Central memory CD8-positive, alpha-beta T cell (primary cell): ENCODE data around the gene LRRC8E.
A peak's percentile ranks its signal among the peaks of the same experiment; 100 is the strongest.
"Not testable (repeated sequence)": the region's sequence is repeated elsewhere in the genome, so short reads cannot be mapped to it uniquely, and the experiment has no call there.

Experiments used
- ATAC-seq: fragments of 150-1000 bp; cut with Tn5 transposase; replicated peaks from 2 replicates; pipeline ENCODE4 v1.10.0; 2022; ENCODE audit warnings: mild to moderate bottlenecking, moderate FRiP score, moderate number of reproducible peaks; ENCODE audit not compliant: poor library complexity, severe bottlenecking; ENCODE audit errors: extremely low read depth
- DNase-seq, 2 donors: peaks; one replicate each; pipeline ENCODE4 v3.0.0; 2021; ENCODE audit warnings: low spot score in 2 of 2
- H3K27ac Mint-ChIP-seq: one replicate; pipeline ENCODE4 v1.8.0; 2022; ENCODE audit warnings: low read depth, mild to moderate bottlenecking, moderate library complexity, mixed read lengths
- H3K27me3 Mint-ChIP-seq: one replicate; pipeline ENCODE4 v1.8.0; 2022; ENCODE audit warnings: mixed read lengths
- H3K36me3 Mint-ChIP-seq: one replicate; pipeline ENCODE4 v1.8.0; 2022; ENCODE audit warnings: mild to moderate bottlenecking, moderate library complexity, mixed read lengths; ENCODE audit not compliant: insufficient read depth
- H3K4me1 Mint-ChIP-seq: one replicate; pipeline ENCODE4 v1.8.0; 2022; ENCODE audit warnings: mixed read lengths
- H3K4me3 Mint-ChIP-seq: one replicate; pipeline ENCODE4 v1.8.0; 2022; ENCODE audit warnings: mild to moderate bottlenecking, moderate library complexity, mixed read lengths
- H3K9me3 Mint-ChIP-seq: one replicate; pipeline ENCODE4 v1.8.0; 2022; ENCODE audit warnings: mixed read lengths

The LRRC8E gene

GRCh38 chr19:7912697-7913564 lies 24.6 kb downstream of the LRRC8E start:
- DNase-seq (no peak), ATAC-seq (no peak)
- Mint-ChIP-seq H3K27ac (peak overlapping the region; percentile 23), H3K9me3 (no peaks in the 10 kb centered on the region), H3K27me3 (peaks cover 12% of the 10 kb centered on the region), H3K36me3 (peaks cover 27% of the 10 kb centered on the region), H3K4me3 (no peak overlapping the region), H3K4me1 (peaks cover 15% of the 10 kb centered on the region)

DNA sequence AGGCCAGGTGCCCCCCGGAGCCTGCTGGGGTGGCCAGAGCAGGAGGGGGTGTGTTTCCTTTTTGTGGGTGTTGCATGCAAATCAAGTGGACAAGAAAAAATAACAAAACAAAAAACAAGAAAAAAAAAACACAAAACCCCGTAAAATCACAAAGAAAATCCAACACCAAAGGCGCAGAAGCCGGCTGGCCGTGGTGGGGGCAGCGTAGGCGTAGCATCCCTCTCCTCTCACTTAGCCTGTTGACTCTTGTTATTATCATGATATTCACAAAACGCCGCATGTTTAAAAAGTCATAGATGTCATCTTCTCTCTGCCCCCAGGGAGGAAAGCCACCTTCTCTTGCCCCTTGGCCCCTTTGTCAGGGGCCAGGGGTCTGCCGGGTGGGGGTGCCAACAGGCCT lies 25.3 kb downstream of the LRRC8E start:
- H3K9me3 Mint-ChIP-seq: no peaks in the 10 kb centered on the region
- H3K4me3 Mint-ChIP-seq: no peak overlapping the region
- H3K4me1 Mint-ChIP-seq: peaks cover 17% of the 10 kb centered on the region
- ATAC-seq: no peak
- peaks cover 25% of the 10 kb centered on the region for H3K36me3 Mint-ChIP-seq
- H3K27ac Mint-ChIP-seq: no peak overlapping the region
- H3K27me3 Mint-ChIP-seq: peaks cover 12% of the 10 kb centered on the region
- no peak for DNase-seq

DNA sequence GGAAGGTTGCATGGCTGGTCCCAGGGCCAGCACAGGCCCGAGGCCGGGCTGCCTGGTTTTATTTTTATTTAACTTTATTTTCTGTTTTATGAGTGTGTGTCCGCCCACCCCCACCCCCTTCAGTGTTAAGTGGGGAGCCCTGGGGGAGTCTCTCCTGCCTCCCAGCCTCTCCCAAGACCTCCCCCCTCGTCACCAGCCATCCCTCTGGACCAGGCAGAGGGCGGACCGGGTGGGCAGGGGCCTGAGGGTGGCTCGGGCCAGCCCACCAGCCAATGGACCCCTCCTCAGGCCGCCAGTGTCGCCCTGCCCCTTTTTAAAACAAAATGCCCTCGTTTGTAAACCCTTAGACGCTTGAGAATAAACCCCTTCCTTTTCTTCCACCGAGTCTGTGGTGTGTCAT lies 25.8 kb downstream of the LRRC8E start:
- ATAC-seq (no peak), DNase-seq (no peak)
- Mint-ChIP-seq H3K27ac (no peak overlapping the region), H3K27me3 (peaks cover 12% of the 10 kb centered on the region), H3K36me3 (peaks cover 25% of the 10 kb centered on the region), H3K4me1 (peaks cover 17% of the 10 kb centered on the region), H3K4me3 (no peak overlapping the region), H3K9me3 (no peaks in the 10 kb centered on the region)

GRCh38 chr19:7914598-7915045 lies 26.3 kb downstream of the LRRC8E start, which contains the start of gene TGFBR3L:
TGFBR3L (plus strand) TSS chr19:7914830.
- Mint-ChIP-seq H3K9me3 (no peaks in the 10 kb centered on the region), H3K36me3 (peaks cover 27% of the 10 kb centered on the region), H3K4me3 (peak within 1 kb of the TSS; percentile 65), H3K27ac (peak within 1 kb of the TSS; percentile 75), H3K4me1 (peaks cover 20% of the 10 kb centered on the region), H3K27me3 (peaks cover 17% of the 10 kb centered on the region)
- ATAC-seq (no peak), DNase-seq (no peak)

DNA sequence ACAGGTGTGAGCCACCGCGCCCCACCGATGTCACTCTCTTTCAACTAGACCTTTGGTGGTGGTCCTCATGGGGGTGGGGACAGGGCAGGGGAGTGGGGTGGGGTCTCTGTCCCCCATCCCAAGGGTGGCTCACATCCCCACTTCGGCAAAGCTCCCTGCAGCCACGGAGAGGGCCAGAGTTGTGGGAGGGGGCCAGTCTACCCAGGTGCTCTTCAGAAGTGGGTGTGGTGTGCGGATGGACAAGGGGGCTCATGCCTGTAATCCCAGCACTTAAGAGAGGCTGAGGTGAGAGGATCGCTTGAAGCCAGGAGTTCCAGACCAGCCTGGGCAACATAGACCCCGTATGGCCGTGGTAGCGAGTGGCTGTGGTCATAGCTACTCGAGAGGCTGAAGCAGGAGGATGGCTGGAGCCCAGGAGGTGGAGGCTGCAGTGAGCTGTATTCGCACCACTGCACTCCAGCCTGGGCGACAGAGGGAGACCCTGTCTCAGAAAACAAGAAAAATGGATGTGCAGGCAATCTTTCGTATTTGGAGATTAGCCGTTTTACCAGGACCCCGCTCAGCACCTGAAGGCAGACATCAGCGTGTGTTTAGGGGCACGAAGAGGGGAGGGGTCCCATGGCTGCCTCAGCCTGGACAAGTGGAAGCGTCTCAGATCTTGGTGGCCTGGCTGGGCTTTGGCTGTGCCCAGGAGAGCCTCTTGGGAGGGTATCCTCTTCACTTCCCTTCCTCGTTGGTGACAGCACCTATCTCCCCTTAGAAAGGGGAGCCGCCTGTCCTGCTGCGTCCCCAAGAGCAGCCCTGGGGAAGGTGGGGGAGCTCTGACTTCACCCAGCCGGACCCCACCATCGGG lies 27.2 kb downstream of the LRRC8E start:
- Mint-ChIP-seq H3K27me3 (peaks cover 22% of the 10 kb centered on the region), H3K9me3 (no peaks in the 10 kb centered on the region), H3K4me3 (peak overlapping the region; percentile 65), H3K4me1 (peaks cover 27% of the 10 kb centered on the region), H3K27ac (peak overlapping the region; percentile 75), H3K36me3 (peaks cover 32% of the 10 kb centered on the region)
- ATAC-seq: no peak
- no peak for DNase-seq

GRCh38 chr19:7916103-7916954 lies 28.0 kb downstream of the LRRC8E start:
- H3K4me1 Mint-ChIP-seq: peaks cover 34% of the 10 kb centered on the region
- DNase-seq (peak; percentile 56 to 57), ATAC-seq (peak; percentile 4)
- H3K9me3 Mint-ChIP-seq: no peaks in the 10 kb centered on the region
- peaks cover 29% of the 10 kb centered on the region for H3K36me3 Mint-ChIP-seq
- H3K27ac Mint-ChIP-seq: peak overlapping the region; percentile 75
- peaks cover 22% of the 10 kb centered on the region for H3K27me3 Mint-ChIP-seq
- H3K4me3 Mint-ChIP-seq: peak overlapping the region; percentile 65

- Mint-ChIP-seq H3K9me3 (no peaks in the 10 kb centered on the region), H3K27ac (no peak overlapping the region), H3K4me1 (peaks cover 36% of the 10 kb centered on the region), H3K4me3 (peak overlapping the region; percentile 65), H3K36me3 (peaks cover 25% of the 10 kb centered on the region), H3K27me3 (peaks cover 22% of the 10 kb centered on the region)
- DNase-seq (no peak), ATAC-seq (no peak)
Measured at GRCh38 chr19:7916955-7917266, 28.6 kb downstream of the LRRC8E start.

- H3K27me3 Mint-ChIP-seq: peaks cover 22% of the 10 kb centered on the region
- H3K9me3 Mint-ChIP-seq: no peaks in the 10 kb centered on the region
- DNase-seq (peak; percentile 40 to 51), ATAC-seq (peak; percentile 12)
- peaks cover 36% of the 10 kb centered on the region for H3K4me1 Mint-ChIP-seq
- H3K4me3 Mint-ChIP-seq: peak overlapping the region; percentile 65
- no peak overlapping the region for H3K27ac Mint-ChIP-seq
- peaks cover 26% of the 10 kb centered on the region for H3K36me3 Mint-ChIP-seq
Measured at GRCh38 chr19:7917267-7918061, 29.2 kb downstream of the LRRC8E start.

DNA sequence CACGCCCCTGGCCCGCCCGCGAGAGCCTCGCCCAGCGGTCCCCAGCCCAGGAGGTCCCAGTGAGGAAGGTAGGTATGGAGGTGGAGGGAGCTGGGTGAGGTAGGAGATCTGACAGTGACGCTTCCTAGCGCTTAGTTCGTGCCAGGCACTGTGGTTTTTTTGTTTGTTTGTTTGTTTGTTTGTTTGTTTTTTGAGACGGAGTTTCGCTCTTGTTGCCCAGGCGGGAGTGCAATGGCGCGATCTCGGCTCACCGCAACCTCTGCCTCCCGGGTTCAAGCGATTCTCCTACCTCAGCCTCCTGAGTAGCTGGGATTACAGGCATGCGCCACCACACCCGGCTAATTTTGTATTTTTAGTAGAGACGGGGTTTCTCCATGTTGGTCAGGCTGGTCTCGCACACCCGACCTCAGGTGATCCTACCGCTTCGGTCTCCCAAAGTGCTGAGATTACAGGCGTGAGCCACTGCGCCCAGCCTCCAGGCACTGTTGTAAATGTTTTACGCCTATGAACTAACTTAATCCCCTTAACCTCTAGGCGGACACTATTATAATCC lies 29.8 kb downstream of the LRRC8E start:
- H3K27ac Mint-ChIP-seq, H3K9me3 Mint-ChIP-seq, DNase-seq, ATAC-seq: not testable (repeated sequence)
- Mint-ChIP-seq H3K36me3 (peaks cover 23% of the 10 kb centered on the region), H3K4me1 (peaks cover 36% of the 10 kb centered on the region), H3K27me3 (peaks cover 22% of the 10 kb centered on the region), H3K4me3 (peak overlapping the region; percentile 65)

- peaks cover 25% of the 10 kb centered on the region for H3K36me3 Mint-ChIP-seq
- H3K27me3 Mint-ChIP-seq: peaks cover 22% of the 10 kb centered on the region
- peak overlapping the region; percentile 65 for H3K4me3 Mint-ChIP-seq
- H3K4me1 Mint-ChIP-seq: peaks cover 36% of the 10 kb centered on the region
- no peak overlapping the region for H3K27ac Mint-ChIP-seq
- no peak for ATAC-seq
- no peak for DNase-seq
- H3K9me3 Mint-ChIP-seq: no peaks in the 10 kb centered on the region
Measured at GRCh38 chr19:7918615-7919421, 30.5 kb downstream of the LRRC8E start.
